T-helper 17 cell (primary cell): Measurements from ENCODE around the gene TMEM59L. TPM values are rescaled to one million over a fixed set of nuclear protein-coding genes. Genes with fewer than 3 reads are reported as not detected.

ENCODE experiments used
- ATAC-seq: fragments of 150-1000 bp; cut with Tn5 transposase; 2 replicates; pipeline ENCODE4 v1.10.0; 2021; ENCODE audit warnings: mild to moderate bottlenecking, moderate library complexity
- DNase-seq, 3 donors: peaks; one replicate each; pipeline versions ENCODE4 v3.0.0 to v3.0.0-alpha.2; 2020 to 2021
- H3K9me3 ChIP-seq: one replicate; pipeline ENCODE4 v1.7.0; 2013; ENCODE audit warnings: low read length, mild to moderate bottlenecking; ENCODE audit not compliant: control insufficient read depth, poor library complexity, severe bottlenecking
- H3K27ac Mint-ChIP-seq: one replicate; pipeline ENCODE4 v1.8.0; 2022; ENCODE audit warnings: mild to moderate bottlenecking, moderate library complexity, mixed read lengths
- H3K27me3 Mint-ChIP-seq: one replicate; pipeline ENCODE4 v1.8.0; 2022; ENCODE audit warnings: mixed read lengths
- H3K36me3 Mint-ChIP-seq: one replicate; pipeline ENCODE4 v1.8.0; 2022; ENCODE audit warnings: low read depth, mixed read lengths
- H3K4me1 Mint-ChIP-seq: one replicate; pipeline ENCODE4 v1.8.0; 2022; ENCODE audit warnings: mild to moderate bottlenecking, mixed read lengths
- H3K4me3 Mint-ChIP-seq: one replicate; pipeline ENCODE4 v1.8.0; 2022; ENCODE audit warnings: mild to moderate bottlenecking, moderate library complexity, mixed read lengths
- total RNA-seq, 4 donors: library from RNA in 2 of 4; stranded (reverse) in 2 of 4; gene quantifications; one replicate each; pipeline ENCODE4 v1.2.3 and lab custom pipeline; 2022 to 2026

Gene TMEM59L
- total RNA-seq, 2 donors from 2014 or later, result 0.29 TPM; not detected in 1

- H3K9me3 ChIP-seq, result no peaks in the 10 kb centered on the region
- H3K27me3 Mint-ChIP-seq, result no peaks in the 10 kb centered on the region
- peak overlapping the region; percentile 83 for H3K27ac Mint-ChIP-seq
- DNase-seq (no peak), ATAC-seq (peak; percentile 16)
- no peak overlapping the region for H3K4me3 Mint-ChIP-seq
- H3K4me1 Mint-ChIP-seq, result peaks cover 30% of the 10 kb centered on the region
- peaks cover 7% of the 10 kb centered on the region for H3K36me3 Mint-ChIP-seq
Measured at GRCh38 chr19:18657590-18658365, 45.1 kb downstream of the TMEM59L start.

DNA sequence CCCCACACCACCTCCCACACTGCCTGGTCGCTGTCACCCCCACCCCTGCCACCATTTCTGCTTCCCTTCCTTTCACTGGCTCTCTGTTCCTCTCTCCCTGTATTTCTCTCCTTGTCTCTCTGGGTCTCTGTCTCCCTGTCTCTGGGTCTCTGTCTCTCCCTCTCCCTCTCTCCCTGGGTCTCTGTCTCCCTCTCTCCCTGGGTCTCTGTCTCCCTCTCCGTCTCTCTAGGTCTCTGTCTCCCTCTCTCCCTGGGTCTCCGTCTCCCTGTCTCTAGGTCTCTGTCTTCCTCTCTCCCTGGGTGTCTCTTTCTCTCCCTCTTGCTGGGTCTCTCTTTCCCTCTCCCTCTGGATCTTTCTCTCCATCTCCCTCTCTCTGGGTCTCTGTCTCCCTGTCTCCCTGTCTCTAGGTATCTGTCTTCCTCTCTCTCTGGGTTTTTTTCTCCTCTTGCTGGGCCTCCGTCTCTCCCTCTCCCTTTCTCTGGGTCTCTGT, 45.7 kb downstream of the TMEM59L start:
- Mint-ChIP-seq H3K4me3 (no peak overlapping the region), H3K4me1 (peaks cover 30% of the 10 kb centered on the region), H3K27ac (peak overlapping the region; percentile 24), H3K36me3 (peaks cover 7% of the 10 kb centered on the region), H3K27me3 (no peaks in the 10 kb centered on the region)
- no peaks in the 10 kb centered on the region for H3K9me3 ChIP-seq
- no peak for DNase-seq
- ATAC-seq, result no peak

- peak; percentile 48 for ATAC-seq
- Mint-ChIP-seq H3K36me3 (peaks cover 5% of the 10 kb centered on the region), H3K27ac (peak overlapping the region; percentile 24)
Measured at GRCh38 chr19:18659281-18660050, 46.8 kb downstream of the TMEM59L start.

DNA sequence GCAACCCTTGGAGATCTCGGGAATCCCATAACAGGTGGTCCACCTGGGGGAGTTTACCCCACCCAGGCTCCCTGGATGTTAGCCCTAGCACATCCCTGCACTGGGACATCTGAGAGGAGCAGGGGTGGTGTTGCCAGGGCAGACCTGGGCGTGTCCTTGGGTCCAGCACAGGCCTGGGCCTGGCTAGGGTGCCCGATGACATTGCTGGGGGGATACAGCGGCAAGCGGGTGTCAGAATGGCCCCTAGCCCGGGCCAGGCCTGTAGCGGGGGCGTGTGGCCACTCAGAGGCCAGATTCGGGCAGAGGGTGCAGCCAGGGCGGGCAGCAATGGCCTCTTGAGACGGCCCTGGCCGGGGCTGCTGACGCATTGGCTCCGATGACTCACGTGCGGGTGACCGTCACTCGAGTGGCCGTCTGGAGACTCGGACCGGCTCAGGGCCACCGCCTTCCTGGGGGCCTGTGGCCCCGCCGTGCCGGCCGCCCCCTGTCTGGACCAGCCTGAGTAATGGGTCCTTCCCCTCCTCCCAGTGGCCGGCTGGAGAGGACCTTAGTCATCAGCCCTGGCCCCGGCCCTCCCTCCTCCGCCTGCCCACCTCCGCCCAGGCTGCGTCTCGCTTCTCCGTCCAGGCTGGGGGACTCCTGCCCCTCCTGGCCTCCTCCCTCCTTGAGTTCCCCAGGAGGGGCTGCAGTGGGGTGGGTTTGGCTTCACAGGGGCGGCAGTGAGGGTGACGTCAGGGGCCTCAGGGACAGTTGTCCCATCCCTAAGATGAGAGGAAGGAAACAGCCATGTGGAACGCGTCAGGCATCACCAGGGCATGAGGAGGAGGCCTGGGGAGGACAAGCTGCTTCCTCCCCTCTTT, 47.6 kb downstream of the TMEM59L start:
- ATAC-seq (no peak), DNase-seq (no peak)
- H3K4me3 Mint-ChIP-seq, result no peak overlapping the region
- H3K36me3 Mint-ChIP-seq, result peaks cover 4% of the 10 kb centered on the region
- H3K27ac Mint-ChIP-seq, result no peak overlapping the region
- H3K4me1 Mint-ChIP-seq, result peaks cover 30% of the 10 kb centered on the region
- H3K27me3 Mint-ChIP-seq, result no peaks in the 10 kb centered on the region
- no peaks in the 10 kb centered on the region for H3K9me3 ChIP-seq

More at GRCh38 chr19:18659281-18660050, 46.8 kb downstream of the TMEM59L start:
- Mint-ChIP-seq H3K4me3 (no peak overlapping the region), H3K27me3 (no peaks in the 10 kb centered on the region), H3K4me1 (peaks cover 30% of the 10 kb centered on the region)
- H3K9me3 ChIP-seq, result no peaks in the 10 kb centered on the region
- no peak for DNase-seq

GRCh38 chr19:18660939-18661670, 48.4 kb downstream of the TMEM59L start:
- no peak for DNase-seq
- Mint-ChIP-seq H3K27ac (no peak overlapping the region), H3K4me1 (peaks cover 27% of the 10 kb centered on the region), H3K36me3 (peaks cover 4% of the 10 kb centered on the region), H3K4me3 (no peak overlapping the region), H3K27me3 (no peaks in the 10 kb centered on the region)
- no peak for ATAC-seq
- no peaks in the 10 kb centered on the region for H3K9me3 ChIP-seq

- H3K4me3 Mint-ChIP-seq, result peak overlapping the region; percentile 43
- H3K27me3 Mint-ChIP-seq, result no peaks in the 10 kb centered on the region
- no peaks in the 10 kb centered on the region for H3K36me3 Mint-ChIP-seq
Measured at GRCh38 chr19:18662972-18663732, 50.5 kb downstream of the TMEM59L start.

GRCh38 chr19:18663940-18664530, 51.4 kb downstream of the TMEM59L start:
- DNase-seq, result no peak
- peak; percentile 52 for ATAC-seq
- no peak overlapping the region for H3K4me3 Mint-ChIP-seq
- no peaks in the 10 kb centered on the region for H3K9me3 ChIP-seq
- H3K36me3 Mint-ChIP-seq, result no peaks in the 10 kb centered on the region
- peaks cover 8% of the 10 kb centered on the region for H3K4me1 Mint-ChIP-seq
- no peaks in the 10 kb centered on the region for H3K27me3 Mint-ChIP-seq
- no peak overlapping the region for H3K27ac Mint-ChIP-seq

More at GRCh38 chr19:18662972-18663732, 50.5 kb downstream of the TMEM59L start:
- Mint-ChIP-seq H3K27ac (no peak overlapping the region), H3K4me1 (peaks cover 17% of the 10 kb centered on the region)
- H3K9me3 ChIP-seq, result no peaks in the 10 kb centered on the region
- ATAC-seq, result no peak
- DNase-seq, result no peak

GRCh38 chr19:18665771-18666202, 53.1 kb downstream of the TMEM59L start:
- H3K4me3 Mint-ChIP-seq, result no peak overlapping the region

DNA sequence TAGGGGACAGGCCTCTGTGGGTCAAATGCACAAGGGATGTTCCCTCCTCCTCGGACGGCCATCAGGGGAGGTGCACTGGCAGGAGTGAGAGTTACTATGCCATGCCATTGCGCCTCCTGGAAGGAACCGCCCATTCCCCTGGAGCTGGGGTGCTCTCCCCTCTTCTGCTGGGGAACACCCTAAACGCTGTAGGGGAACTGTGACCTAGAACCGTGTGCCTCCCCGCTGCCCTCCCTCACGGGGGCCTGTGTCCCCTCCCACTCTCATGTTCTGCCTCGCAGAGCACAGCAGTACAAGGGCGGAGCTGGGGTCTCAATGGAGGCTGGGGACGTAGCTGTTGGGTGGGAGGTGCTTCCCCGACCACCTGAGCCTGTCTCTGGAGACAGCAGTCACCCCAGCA, 53.6 kb downstream of the TMEM59L start:
- no peak overlapping the region for H3K4me3 Mint-ChIP-seq

More at GRCh38 chr19:18665771-18666202, 53.1 kb downstream of the TMEM59L start:
- no peaks in the 10 kb centered on the region for H3K9me3 ChIP-seq
- H3K4me1 Mint-ChIP-seq, result peaks cover 4% of the 10 kb centered on the region
- no peak for ATAC-seq
- DNase-seq, result no peak
- no peaks in the 10 kb centered on the region for H3K36me3 Mint-ChIP-seq
- H3K27ac Mint-ChIP-seq, result no peak overlapping the region
- no peaks in the 10 kb centered on the region for H3K27me3 Mint-ChIP-seq

DNA sequence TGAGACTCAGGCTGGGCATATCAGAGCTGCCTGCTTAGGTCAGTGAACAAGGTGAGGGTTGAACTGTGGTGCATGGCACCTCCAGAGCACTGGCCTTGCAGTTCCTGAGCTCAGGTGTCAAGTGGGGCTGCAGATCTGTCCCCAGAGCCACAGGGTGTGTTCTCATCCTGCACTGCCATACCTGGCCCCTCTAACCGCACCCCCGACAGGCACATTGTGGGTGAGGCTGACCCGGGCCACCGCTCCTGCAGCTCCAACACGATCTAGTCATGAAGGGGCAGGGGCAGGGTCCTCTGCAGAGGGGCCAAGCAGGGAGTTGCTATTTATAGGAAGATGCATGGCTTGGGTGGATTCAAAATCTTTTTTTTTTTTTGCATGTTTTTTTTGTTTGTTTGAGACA, 54.1 kb downstream of the TMEM59L start:
- Mint-ChIP-seq H3K4me1 (no peaks in the 10 kb centered on the region), H3K27me3 (no peaks in the 10 kb centered on the region), H3K36me3 (no peaks in the 10 kb centered on the region), H3K27ac (no peak overlapping the region), H3K4me3 (no peak overlapping the region)
- no peaks in the 10 kb centered on the region for H3K9me3 ChIP-seq
- ATAC-seq, result no peak
- no peak for DNase-seq

More for the DNA sequence above, 53.6 kb downstream of the TMEM59L start:
- no peak overlapping the region for H3K27ac Mint-ChIP-seq
- no peaks in the 10 kb centered on the region for H3K27me3 Mint-ChIP-seq
- no peaks in the 10 kb centered on the region for H3K9me3 ChIP-seq
- ATAC-seq (no peak), DNase-seq (no peak)
- no peaks in the 10 kb centered on the region for H3K36me3 Mint-ChIP-seq
- H3K4me1 Mint-ChIP-seq, result peaks cover 2% of the 10 kb centered on the region

GRCh38 chr19:18667531-18668251, 55.0 kb downstream of the TMEM59L start:
- no peaks in the 10 kb centered on the region for H3K9me3 ChIP-seq
- ATAC-seq (no peak), DNase-seq (no peak)
- peak overlapping the region; percentile 31 for H3K4me3 Mint-ChIP-seq
- H3K4me1 Mint-ChIP-seq, result no peaks in the 10 kb centered on the region
- no peaks in the 10 kb centered on the region for H3K27me3 Mint-ChIP-seq
- H3K27ac Mint-ChIP-seq, result no peak overlapping the region
- no peaks in the 10 kb centered on the region for H3K36me3 Mint-ChIP-seq
